Colonic mucosa (tissue), 4 donors: ENCODE results near the gene TEX13D. TPM values are rescaled to one million over a fixed set of nuclear protein-coding genes. Genes with fewer than 3 reads are reported as not detected.

Experiments used
- DNase-seq: peaks from one replicate; pipeline ENCODE4 v3.0.0-alpha.2; 2020
- H3K27ac ChIP-seq: fragments of 200-600 bp; one replicate; pipeline ENCODE4 v1.8.0; 2021
- H3K27me3 ChIP-seq: fragments of 200-600 bp; one replicate; pipeline ENCODE4 v1.8.0; 2021
- H3K36me3 ChIP-seq: fragments of 200-600 bp; one replicate; pipeline ENCODE4 v1.8.0; 2021
- H3K4me1 ChIP-seq: fragments of 200-600 bp; one replicate; pipeline ENCODE4 v1.8.0; 2021; ENCODE audit warnings: mild to moderate bottlenecking
- H3K4me3 ChIP-seq: fragments of 200-600 bp; one replicate; pipeline ENCODE4 v1.8.0; 2021
- H3K9ac ChIP-seq, 2 donors: one replicate each; pipeline ENCODE4 v1.7.0; 2013; ENCODE audit warnings: control low read depth in 2 of 2, low read depth in 2 of 2, low read length in 2 of 2
- H3K9me3 ChIP-seq: fragments of 200-600 bp; one replicate; pipeline ENCODE4 v1.8.0; 2021
- CTCF ChIP-seq: fragments of 200-600 bp; IDR thresholded peaks from one replicate; pipeline ENCODE4 v1.8.0; 2022; ENCODE audit warnings: antibody characterized with exemption, mild to moderate bottlenecking
- intact Hi-C: fragments of 100-400 bp; cut with DNase I; formaldehyde crosslinking; loops from one replicate; pipeline ENCODE4 v1.14.1; 2022
- total RNA-seq, 2 donors: library from RNA; stranded (reverse); fragmentation: NEBNext Ultra II Directional in 1 of 2; extraction: Animal tissue kit (Norgen Biotek cat#: 25700) in 1 of 2; gene quantifications; one replicate each; pipeline ENCODE4 v1.2.1, GENCODE V29; 2021
- donor health status: healthy.
- donor health status: DM: no; HTN: no; CAD: no.
- donor health status: DM: no; HTN: no; CAD: no.

Gene TEX13D
- total RNA-seq, 2 donors from 2014 or later, result not detected

- DNase-seq, result no peak
- no peak overlapping the region for H3K4me3 ChIP-seq
- no peaks in the 10 kb centered on the region for H3K4me1 ChIP-seq
- TF ChIP-seq CTCF, result no peak
- H3K27me3 ChIP-seq, result no peaks in the 10 kb centered on the region
- H3K36me3 ChIP-seq, result no peaks in the 10 kb centered on the region
- no peaks in the 10 kb centered on the region for H3K9me3 ChIP-seq
- no peak overlapping the region for H3K27ac ChIP-seq
- intact Hi-C loops, result no loop called here
- H3K9ac ChIP-seq, result no peak overlapping the region
These were observed 40.9 kb downstream of the TEX13D start for GRCh38 chrX:124373348-124373747.

DNA sequence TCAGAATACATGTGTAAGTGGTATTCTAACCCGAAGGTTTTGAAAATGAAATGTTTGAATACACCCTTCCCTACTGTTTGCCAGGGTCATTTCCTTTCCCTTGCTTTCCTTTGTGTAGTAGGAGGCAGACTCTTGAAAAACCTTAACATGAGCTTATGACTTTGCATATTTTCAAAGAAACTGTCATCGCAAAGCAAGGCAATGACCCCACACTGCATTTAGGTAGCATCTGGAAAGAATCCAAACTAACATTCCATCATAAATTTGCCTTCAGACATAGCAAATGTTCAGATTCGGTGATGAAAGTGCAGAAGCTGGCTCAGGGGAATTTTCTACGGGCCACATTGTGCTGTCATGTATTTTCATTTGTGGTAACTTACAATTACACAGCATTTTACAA is 46.2 kb downstream of the TEX13D start:
- H3K27ac ChIP-seq, result no peak overlapping the region
- no peak for TF ChIP-seq CTCF
- no peaks in the 10 kb centered on the region for H3K36me3 ChIP-seq
- H3K4me3 ChIP-seq, result no peak overlapping the region
- no peaks in the 10 kb centered on the region for H3K4me1 ChIP-seq
- H3K9ac ChIP-seq, result no peak overlapping the region
- DNase-seq, result no peak
- H3K9me3 ChIP-seq, result no peaks in the 10 kb centered on the region
- H3K27me3 ChIP-seq, result no peaks in the 10 kb centered on the region
- intact Hi-C loops, result no loop called here

GRCh38 chrX:124383354-124383753 is 50.9 kb downstream of the TEX13D start:
- Histone ChIP-seq H3K36me3 (no peaks in the 10 kb centered on the region), H3K9ac (no peak overlapping the region), H3K27ac (no peak overlapping the region), H3K4me1 (no peaks in the 10 kb centered on the region), H3K4me3 (no peak overlapping the region), H3K9me3 (no peaks in the 10 kb centered on the region), H3K27me3 (no peaks in the 10 kb centered on the region)
- DNase-seq, result no peak
- no peak for TF ChIP-seq CTCF
- intact Hi-C loops, result no loop called here

DNA sequence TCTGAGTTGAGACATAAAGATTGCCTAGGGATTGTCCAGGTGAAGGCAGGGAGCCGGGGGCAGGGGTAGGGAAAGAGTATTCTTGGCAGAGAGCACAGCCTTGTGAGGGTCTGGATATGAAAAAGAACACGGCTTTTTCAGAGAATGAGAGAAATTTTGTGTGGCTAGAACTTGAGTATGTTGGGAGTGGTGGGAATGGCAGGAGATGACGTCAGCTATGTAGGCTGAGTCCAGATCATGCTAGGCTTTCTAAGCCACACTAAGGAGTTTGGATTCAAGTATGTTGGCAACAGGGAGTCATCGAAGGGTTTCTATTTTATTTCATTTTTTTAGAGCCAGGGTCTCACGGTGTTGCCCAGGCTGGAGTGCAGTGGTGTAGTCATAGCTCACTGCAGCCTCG is 53.9 kb downstream of the TEX13D start:
- Histone ChIP-seq H3K27me3 (no peaks in the 10 kb centered on the region), H3K9ac (no peak overlapping the region), H3K4me1 (no peaks in the 10 kb centered on the region), H3K4me3 (no peak overlapping the region), H3K9me3 (no peaks in the 10 kb centered on the region), H3K36me3 (no peaks in the 10 kb centered on the region), H3K27ac (no peak overlapping the region)
- no peak for TF ChIP-seq CTCF
- intact Hi-C loops, result no loop called here
- DNase-seq, result no peak

Other genes with a start within 250 kb of the TEX13D start
- under 1 TPM; 0.48 to 0.54 TPM for gene SH2D1A, start 13.9 kb downstream of the TEX13D start, total RNA-seq